ENCODE measurements around the gene ENGASE. TPM values are rescaled to one million over a fixed set of nuclear protein-coding genes. Genes with fewer than 3 reads are reported as not detected.
A peak's percentile ranks its signal among the peaks of the same experiment; 100 is the strongest.

Gene ENGASE
- total RNA-seq, 1 donor from 2014 or later = 72.6 TPM

DNA sequence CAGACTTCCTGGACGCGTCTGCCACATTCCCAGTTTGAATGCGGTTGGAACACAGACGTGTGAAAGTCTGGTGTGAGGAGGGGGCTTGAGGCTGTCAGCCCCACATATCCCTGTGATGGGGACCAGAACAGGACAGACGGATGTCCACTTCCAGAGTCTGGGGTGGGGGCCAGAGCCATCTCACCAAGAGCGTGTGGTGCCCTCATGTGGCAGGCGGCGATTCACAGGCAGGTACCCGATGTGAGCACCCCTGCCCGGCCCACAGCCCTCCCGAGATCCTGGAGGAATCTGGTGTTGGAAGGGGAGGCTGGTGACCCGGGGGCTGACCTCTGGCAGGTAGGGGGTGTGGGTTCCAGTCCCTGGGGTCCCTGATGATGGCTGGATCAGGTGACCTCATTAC, 51.5 kb downstream of the ENGASE start:
- H3K4me3 Mint-ChIP-seq = no peak overlapping the region
- no peaks in the 10 kb centered on the region for H3K9me3 Mint-ChIP-seq
- no peaks in the 10 kb centered on the region for H3K36me3 Mint-ChIP-seq
- H3K27me3 Mint-ChIP-seq = peaks cover 26% of the 10 kb centered on the region
- DNase-seq (ENCODE audit: extremely low spot score, unreplicated experiment) = no peak
- H3K27ac Mint-ChIP-seq = no peak overlapping the region
- no peaks in the 10 kb centered on the region for H3K4me1 Mint-ChIP-seq (ENCODE audit: unreplicated experiment)
- TF ChIP-seq, protein P1, sequence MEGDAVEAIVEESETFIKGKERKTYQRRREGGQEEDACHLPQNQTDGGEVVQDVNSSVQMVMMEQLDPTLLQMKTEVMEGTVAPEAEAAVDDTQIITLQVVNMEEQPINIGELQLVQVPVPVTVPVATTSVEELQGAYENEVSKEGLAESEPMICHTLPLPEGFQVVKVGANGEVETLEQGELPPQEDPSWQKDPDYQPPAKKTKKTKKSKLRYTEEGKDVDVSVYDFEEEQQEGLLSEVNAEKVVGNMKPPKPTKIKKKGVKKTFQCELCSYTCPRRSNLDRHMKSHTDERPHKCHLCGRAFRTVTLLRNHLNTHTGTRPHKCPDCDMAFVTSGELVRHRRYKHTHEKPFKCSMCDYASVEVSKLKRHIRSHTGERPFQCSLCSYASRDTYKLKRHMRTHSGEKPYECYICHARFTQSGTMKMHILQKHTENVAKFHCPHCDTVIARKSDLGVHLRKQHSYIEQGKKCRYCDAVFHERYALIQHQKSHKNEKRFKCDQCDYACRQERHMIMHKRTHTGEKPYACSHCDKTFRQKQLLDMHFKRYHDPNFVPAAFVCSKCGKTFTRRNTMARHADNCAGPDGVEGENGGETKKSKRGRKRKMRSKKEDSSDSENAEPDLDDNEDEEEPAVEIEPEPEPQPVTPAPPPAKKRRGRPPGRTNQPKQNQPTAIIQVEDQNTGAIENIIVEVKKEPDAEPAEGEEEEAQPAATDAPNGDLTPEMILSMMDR (conservative IDR thresholded peaks at IDR 0.05) = peak; percentile 17

DNA sequence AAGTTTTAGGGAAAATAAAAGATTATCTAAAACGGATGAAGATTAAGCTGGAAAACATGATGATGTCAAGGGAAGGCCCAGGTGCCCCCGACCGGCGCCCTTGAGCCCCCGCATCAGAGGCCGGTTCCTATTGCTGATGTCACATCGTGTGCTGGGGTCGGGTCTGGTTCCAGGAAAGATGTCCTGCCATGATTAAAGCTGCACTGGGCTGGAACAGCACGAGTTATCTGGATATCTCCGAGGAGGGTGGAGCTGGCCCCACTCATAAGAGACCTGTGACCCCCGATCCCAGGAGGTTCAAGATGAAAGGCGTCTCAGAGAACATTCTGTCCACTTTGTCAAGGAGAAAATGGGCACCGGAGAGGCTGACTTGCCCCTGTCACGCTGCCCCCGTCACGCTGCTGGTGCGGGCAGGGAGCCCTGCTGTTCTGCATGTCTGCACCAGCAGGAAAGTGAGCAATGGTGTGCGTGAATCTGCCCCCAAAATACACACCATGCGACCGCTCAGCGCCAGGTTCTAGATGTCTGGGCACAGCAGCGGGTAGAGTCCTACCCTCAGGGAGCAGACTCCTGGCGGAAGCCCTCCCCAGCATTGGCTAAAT, 53.0 kb downstream of the ENGASE start:
- H3K4me1 Mint-ChIP-seq (ENCODE audit: unreplicated experiment) = no peaks in the 10 kb centered on the region
- no peaks in the 10 kb centered on the region for H3K9me3 Mint-ChIP-seq
- peaks cover 26% of the 10 kb centered on the region for H3K27me3 Mint-ChIP-seq
- no peak overlapping the region for H3K27ac Mint-ChIP-seq
- TF ChIP-seq, protein P1 (conservative IDR thresholded peaks at IDR 0.05) = no peak
- no peaks in the 10 kb centered on the region for H3K36me3 Mint-ChIP-seq
- no peak for DNase-seq (ENCODE audit: extremely low spot score, unreplicated experiment)
- no peak overlapping the region for H3K4me3 Mint-ChIP-seq

DNA sequence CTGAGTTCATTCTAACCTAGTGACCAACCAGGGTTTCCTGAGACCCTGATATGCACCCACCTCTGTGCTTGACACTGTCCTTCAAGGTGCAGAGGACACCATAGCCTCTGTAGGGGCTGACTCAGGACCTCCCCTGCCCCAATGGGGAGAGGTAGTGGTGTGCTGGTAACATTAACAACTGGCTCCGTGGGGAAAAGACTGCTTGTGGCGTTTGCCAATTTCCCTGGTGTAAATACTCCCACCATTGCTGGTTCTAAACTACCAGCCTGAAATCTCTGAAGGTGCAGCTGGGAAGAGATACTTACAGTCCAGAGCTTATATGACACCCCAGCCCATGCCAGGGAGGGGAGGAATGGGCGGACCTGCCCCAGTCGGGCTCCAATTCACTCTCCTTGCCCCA, 54.9 kb downstream of the ENGASE start:
- Mint-ChIP-seq H3K36me3 (no peaks in the 10 kb centered on the region), H3K9me3 (no peaks in the 10 kb centered on the region), H3K27me3 (peaks cover 26% of the 10 kb centered on the region), H3K27ac (no peak overlapping the region), H3K4me1 (ENCODE audit: unreplicated experiment) (no peaks in the 10 kb centered on the region), H3K4me3 (no peak overlapping the region)
- TF ChIP-seq, protein P1 (conservative IDR thresholded peaks at IDR 0.05) = no peak
- DNase-seq (ENCODE audit: extremely low spot score, unreplicated experiment) = no peak

DNA sequence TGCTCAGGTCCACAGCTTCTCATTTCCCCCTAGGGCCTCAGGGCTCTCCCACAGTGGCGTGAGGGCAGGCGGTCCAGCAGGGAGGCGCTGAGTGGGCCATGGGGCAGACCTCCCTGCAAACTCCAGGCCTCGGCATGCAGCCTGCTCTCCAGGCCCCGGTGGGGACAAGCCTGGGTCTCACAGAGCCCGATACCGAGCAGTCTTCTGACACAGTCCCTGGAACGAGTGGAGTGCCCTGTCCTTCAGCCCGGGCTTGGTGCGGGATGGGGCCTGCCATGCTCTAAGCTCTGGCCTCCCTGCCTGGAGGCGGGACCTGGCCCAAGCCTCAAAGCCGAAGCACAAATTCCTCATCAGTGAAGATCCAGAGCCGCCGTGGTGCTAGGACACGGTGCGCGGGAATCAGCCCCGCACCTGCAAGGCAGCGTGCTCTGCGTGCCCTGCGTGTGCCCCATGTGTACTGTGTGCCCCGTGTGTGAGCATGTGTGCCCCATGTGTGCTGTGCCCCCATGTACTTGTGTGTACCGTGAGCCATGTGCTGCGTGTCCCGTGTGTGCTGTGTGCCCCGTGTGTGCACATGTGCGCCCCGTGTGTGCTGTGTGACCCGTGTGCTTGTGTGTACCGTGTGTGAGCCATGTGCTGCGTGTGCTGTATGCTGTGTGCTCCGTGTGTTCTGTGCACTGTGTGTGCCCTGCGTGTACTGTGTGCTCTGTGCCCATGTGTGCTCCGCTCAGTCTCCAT, 56.1 kb downstream of the ENGASE start:
- H3K4me3 Mint-ChIP-seq = no peak overlapping the region
- H3K9me3 Mint-ChIP-seq = no peaks in the 10 kb centered on the region
- peaks cover 28% of the 10 kb centered on the region for H3K27me3 Mint-ChIP-seq
- no peaks in the 10 kb centered on the region for H3K36me3 Mint-ChIP-seq
- no peak for DNase-seq (ENCODE audit: extremely low spot score, unreplicated experiment)
- H3K4me1 Mint-ChIP-seq (ENCODE audit: unreplicated experiment) = no peaks in the 10 kb centered on the region
- no peak overlapping the region for H3K27ac Mint-ChIP-seq
- TF ChIP-seq, protein P1 (conservative IDR thresholded peaks at IDR 0.05) = no peak

DNA sequence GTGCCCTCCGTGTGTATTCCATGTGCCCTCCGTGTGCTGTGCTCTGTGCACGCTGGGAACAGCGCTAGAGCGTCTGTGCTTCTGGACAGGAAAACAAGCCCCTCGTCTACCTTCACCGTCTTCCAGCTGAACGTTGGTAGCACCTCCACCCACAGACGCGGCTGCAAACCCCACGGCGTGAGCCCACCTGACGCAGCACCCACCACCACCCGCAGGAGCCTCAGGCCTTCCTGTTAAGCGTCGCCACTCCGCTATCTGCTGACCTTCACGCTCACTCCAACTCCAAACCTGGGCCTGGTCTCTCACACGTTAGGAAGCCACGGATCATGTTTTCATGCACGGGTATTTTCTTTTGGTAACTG, 56.6 kb downstream of the ENGASE start:
- TF ChIP-seq, protein P1 (conservative IDR thresholded peaks at IDR 0.05) = no peak
- Mint-ChIP-seq H3K4me3 (no peak overlapping the region), H3K4me1 (ENCODE audit: unreplicated experiment) (no peaks in the 10 kb centered on the region), H3K27me3 (peaks cover 29% of the 10 kb centered on the region), H3K27ac (no peak overlapping the region), H3K36me3 (no peaks in the 10 kb centered on the region), H3K9me3 (no peaks in the 10 kb centered on the region)
- DNase-seq (ENCODE audit: extremely low spot score, unreplicated experiment) = no peak
